Liver (tissue), 9 donors: Measurements from ENCODE around the gene FAM110A. TPM values are rescaled to one million over a fixed set of nuclear protein-coding genes. Genes with fewer than 3 reads are reported as not detected.

ENCODE experiments used
- DNase-seq: peaks from one replicate; pipeline ENCODE4 v3.0.0-alpha.2; 2017; ENCODE audit warnings: low spot score
- H3K27ac ChIP-seq, 2 donors: one replicate each; pipeline ENCODE4 v1.7.0; 2013; ENCODE audit warnings: inconsistent platforms in 2 of 2, low read length in 2 of 2, control low read depth in 1 of 2, low read depth in 1 of 2, mild to moderate bottlenecking in 1 of 2
- H3K27me3 ChIP-seq, 4 donors: one replicate each; pipeline versions ENCODE4 v1.6.1 to v1.7.0; 2013; ENCODE audit warnings: low read length in 3 of 4, inconsistent platforms in 1 of 4, mild to moderate bottlenecking in 1 of 4, moderate library complexity in 1 of 4; ENCODE audit not compliant: control insufficient read depth in 4 of 4, insufficient read depth in 4 of 4
- H3K36me3 ChIP-seq, 4 donors: one replicate each; pipeline versions ENCODE4 v1.6.1 to v1.7.0; 2013; ENCODE audit warnings: low read length in 3 of 4, mild to moderate bottlenecking in 3 of 4, low read depth in 1 of 4, moderate library complexity in 1 of 4; ENCODE audit not compliant: control insufficient read depth in 4 of 4, insufficient read depth in 3 of 4
- H3K4me1 ChIP-seq, 4 donors: one replicate each; pipeline versions ENCODE4 v1.6.1 to v1.7.0; 2013; ENCODE audit warnings: low read length in 3 of 4, mild to moderate bottlenecking in 3 of 4, moderate library complexity in 1 of 4; ENCODE audit not compliant: control insufficient read depth in 4 of 4, insufficient read depth in 4 of 4
- H3K4me3 ChIP-seq, 3 donors: one replicate each; pipeline versions ENCODE4 v1.6.1 to v1.7.0; 2013; ENCODE audit warnings: low read length in 3 of 3, control low read depth in 1 of 3, low read depth in 1 of 3, mild to moderate bottlenecking in 1 of 3
- H3K9ac ChIP-seq, 2 donors: one replicate each; pipeline ENCODE4 v1.7.0; 2013; ENCODE audit warnings: low read length in 2 of 2, mild to moderate bottlenecking in 2 of 2, moderate library complexity in 2 of 2, control low read depth in 1 of 2, low read depth in 1 of 2
- H3K9me3 ChIP-seq, 4 donors: one replicate each; pipeline versions ENCODE4 v1.6.1 to v1.7.0; 2013; ENCODE audit warnings: low read length in 3 of 4; ENCODE audit not compliant: control insufficient read depth in 4 of 4
- ATF3 ChIP-seq: IDR thresholded peaks from 2 replicates; pipeline ENCODE4 v1.6.1; 2016; ENCODE audit warnings: antibody characterized with exemption
- CTCF ChIP-seq: fragments of 150-350 bp; IDR thresholded peaks from 2 replicates; pipeline ENCODE4 v1.5.1; 2017; ENCODE audit warnings: improper control_type of control experiment, low read depth, low read length; ENCODE audit not compliant: missing input control
- EGR1 ChIP-seq, 2 donors: IDR thresholded peaks; 2 replicates each; pipeline ENCODE4 v1.6.1; 2016 to 2018; ENCODE audit warnings: antibody characterized with exemption in 2 of 2, low read depth in 2 of 2
- FOXA1 ChIP-seq: IDR thresholded peaks from 2 replicates; pipeline ENCODE4 v1.6.1; 2016; ENCODE audit warnings: antibody characterized with exemption
- FOXA2 ChIP-seq: IDR thresholded peaks from 2 replicates; pipeline ENCODE4 v1.6.1; 2016; ENCODE audit warnings: antibody characterized with exemption
- GABPA ChIP-seq, 2 donors: IDR thresholded peaks in 1 of 2; conservative IDR thresholded peaks in 1 of 2; 2 replicates each; pipeline ENCODE4 v1.6.1; 2016; ENCODE audit warnings: antibody characterized with exemption in 2 of 2, mild to moderate bottlenecking in 1 of 2, moderate library complexity in 1 of 2
- HNF4A ChIP-seq, 2 donors: conservative IDR thresholded peaks; 2 replicates each; pipeline ENCODE4 v1.6.1; 2016; ENCODE audit warnings: antibody characterized with exemption in 2 of 2, mild to moderate bottlenecking in 2 of 2
- HNF4G ChIP-seq: IDR thresholded peaks from 2 replicates; pipeline ENCODE4 v1.6.1; 2016; ENCODE audit warnings: antibody characterized with exemption
- JUND ChIP-seq, 2 donors: IDR thresholded peaks; 2 replicates each; pipeline ENCODE4 v1.6.1; 2016; ENCODE audit warnings: antibody characterized with exemption in 2 of 2
- MAX ChIP-seq: IDR thresholded peaks from 2 replicates; pipeline ENCODE4 v1.6.1; 2016; ENCODE audit warnings: antibody characterized with exemption
- NR2F2 ChIP-seq: IDR thresholded peaks from 2 replicates; pipeline ENCODE4 v1.6.1; 2016; ENCODE audit warnings: antibody characterized with exemption
- RAD21 ChIP-seq, 2 donors: IDR thresholded peaks; 2 replicates each; pipeline ENCODE4 v1.6.1; 2016; ENCODE audit warnings: antibody characterized with exemption in 2 of 2, mild to moderate bottlenecking in 2 of 2
- REST ChIP-seq: IDR thresholded peaks from 2 replicates; pipeline ENCODE4 v1.6.1; 2016; ENCODE audit warnings: antibody characterized with exemption, mild to moderate bottlenecking
- RXRA ChIP-seq, 2 donors: IDR thresholded peaks; 2 replicates each; pipeline ENCODE4 v1.6.1; 2017 to 2018; ENCODE audit warnings: antibody characterized with exemption in 2 of 2, mild to moderate bottlenecking in 1 of 2
- SP1 ChIP-seq: IDR thresholded peaks from 2 replicates; pipeline ENCODE4 v1.6.1; 2018; ENCODE audit warnings: antibody characterized with exemption, mild to moderate bottlenecking
- TAF1 ChIP-seq: conservative IDR thresholded peaks from 2 replicates; pipeline ENCODE4 v1.6.1; 2016; ENCODE audit warnings: antibody characterized with exemption, mild to moderate bottlenecking
- YY1 ChIP-seq: IDR thresholded peaks from 2 replicates; pipeline ENCODE4 v1.6.1; 2016; ENCODE audit warnings: antibody characterized with exemption, mild to moderate bottlenecking
- WGBS: extraction: QIAGEN DNeasy Blood & Tissue Kit; methylation state at CpG from one replicate; pipeline ENCODE4 v1.1.7; 2013; 5-methylcytosine and 5-hydroxymethylcytosine counted together
- polyA plus RNA-seq, 2 donors: library from polyadenylated mRNA; stranded (reverse) in 1 of 2; unstranded in 1 of 2; fragments of 200-250 nt in 1 of 2; fragments of >200 nt in 1 of 2; fragmentation: Nextera tagmentation in 1 of 2; extraction: Ambion mirVana in 1 of 2; gene quantifications; one replicate each; pipeline versions ENCODE4 v1.2.1 to v1.2.3, GENCODE V29; 2013 to 2015
- total RNA-seq, 2 donors: library from RNA; depleted of rRNA; stranded (reverse); fragments of >200 nt; gene quantifications; one replicate each; pipeline ENCODE4 v1.2.3, GENCODE V29; 2014
- TF ChIP-seq, protein P1 (sequence below): IDR thresholded peaks from 2 replicates; pipeline ENCODE4 v1.6.1; 2016; ENCODE audit warnings: antibody characterized with exemption
- donor health status: healthy.
- donor health status: healthy.
- donor health status: healthy.
- donor health status: healthy.
- donor health status: healthy.

The FAM110A gene
- total and polyA plus RNA-seq, 4 donors: 1.2 to 6.7 (median 2.0) TPM

DNA sequence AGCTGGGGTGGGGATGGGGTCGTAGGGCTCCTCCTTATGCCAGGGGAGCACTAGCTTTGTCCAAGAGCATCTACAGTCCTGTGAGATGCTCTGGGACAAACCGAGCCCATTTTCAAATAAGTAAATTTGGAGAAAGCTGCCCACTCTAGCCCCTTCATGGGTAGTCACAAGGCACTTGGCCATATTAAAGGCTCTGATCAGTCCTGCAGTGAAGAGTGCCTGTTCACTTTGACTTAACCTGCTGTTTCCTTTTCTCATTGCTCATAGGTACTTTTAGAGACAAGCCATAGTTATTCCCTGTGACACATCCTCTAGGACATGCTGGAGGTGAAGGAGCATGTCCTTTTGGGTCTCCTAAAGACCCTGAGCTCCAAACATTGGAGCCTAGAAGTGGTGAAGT, 38.4 kb downstream of the FAM110A start (continued):
- TF ChIP-seq HNF4A (conservative IDR thresholded peaks at IDR 0.05): no peak

GRCh38 chr20:872855-873520, 39.5 kb downstream of the FAM110A start:
- Histone ChIP-seq H3K4me1 (peaks cover 0 to 3% (median 1%) of the 10 kb centered on the region in 4 donors), H3K27ac (no peak overlapping the region), H3K27me3 (no peaks in the 10 kb centered on the region), H3K9me3 (no peaks in the 10 kb centered on the region), H3K4me3 (no peak overlapping the region), H3K36me3 (no peaks in the 10 kb centered on the region), H3K9ac (no peak overlapping the region)
- no peak for TF ChIP-seq NR2F2
- TF ChIP-seq FOXA1: no peak
- TF ChIP-seq MAX: no peak
- no peak for TF ChIP-seq FOXA2
- TF ChIP-seq GABPA (IDR thresholded peaks at IDR 0.05 in 1 of 2, conservative IDR thresholded peaks at IDR 0.05 in 1 of 2): no peak
- no peak for TF ChIP-seq EGR1 (IDR thresholded peaks at IDR 0.05; ENCODE audit: low read depth in 2 of 2)
- no peak for TF ChIP-seq HNF4A (conservative IDR thresholded peaks at IDR 0.05)
- TF ChIP-seq TAF1: no peak
- TF ChIP-seq YY1: no peak
- no peak for TF ChIP-seq SP1
- TF ChIP-seq REST: no peak
- TF ChIP-seq HNF4G: no peak
- no peak for TF ChIP-seq RAD21 (IDR thresholded peaks at IDR 0.05)
- TF ChIP-seq, protein P1, sequence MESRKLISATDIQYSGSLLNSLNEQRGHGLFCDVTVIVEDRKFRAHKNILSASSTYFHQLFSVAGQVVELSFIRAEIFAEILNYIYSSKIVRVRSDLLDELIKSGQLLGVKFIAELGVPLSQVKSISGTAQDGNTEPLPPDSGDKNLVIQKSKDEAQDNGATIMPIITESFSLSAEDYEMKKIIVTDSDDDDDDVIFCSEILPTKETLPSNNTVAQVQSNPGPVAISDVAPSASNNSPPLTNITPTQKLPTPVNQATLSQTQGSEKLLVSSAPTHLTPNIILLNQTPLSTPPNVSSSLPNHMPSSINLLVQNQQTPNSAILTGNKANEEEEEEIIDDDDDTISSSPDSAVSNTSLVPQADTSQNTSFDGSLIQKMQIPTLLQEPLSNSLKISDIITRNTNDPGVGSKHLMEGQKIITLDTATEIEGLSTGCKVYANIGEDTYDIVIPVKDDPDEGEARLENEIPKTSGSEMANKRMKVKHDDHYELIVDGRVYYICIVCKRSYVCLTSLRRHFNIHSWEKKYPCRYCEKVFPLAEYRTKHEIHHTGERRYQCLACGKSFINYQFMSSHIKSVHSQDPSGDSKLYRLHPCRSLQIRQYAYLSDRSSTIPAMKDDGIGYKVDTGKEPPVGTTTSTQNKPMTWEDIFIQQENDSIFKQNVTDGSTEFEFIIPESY: no peak
- TF ChIP-seq RXRA (IDR thresholded peaks at IDR 0.05): no peak
- TF ChIP-seq JUND (IDR thresholded peaks at IDR 0.05): no peak
- TF ChIP-seq CTCF: no peak
- TF ChIP-seq ATF3: no peak
- DNase-seq: no peak
- 67% methylated on average over 20 of the region's 20 CpGs for whole genome bisulfite sequencing
